Liver (tissue), 9 donors: ENCODE data around the gene SESN1. TPM values are rescaled to one million over a fixed set of nuclear protein-coding genes. Genes with fewer than 3 reads are reported as not detected.
A peak's percentile ranks its signal among the peaks of the same experiment; 100 is the strongest.

Source experiments
- DNase-seq: peaks from one replicate; pipeline ENCODE4 v3.0.0-alpha.2; 2017; ENCODE audit warnings: low spot score
- H3K27ac ChIP-seq, 2 donors: one replicate each; pipeline ENCODE4 v1.7.0; 2013; ENCODE audit warnings: inconsistent platforms in 2 of 2, low read length in 2 of 2, control low read depth in 1 of 2, low read depth in 1 of 2, mild to moderate bottlenecking in 1 of 2
- H3K27me3 ChIP-seq, 4 donors: one replicate each; pipeline versions ENCODE4 v1.6.1 to v1.7.0; 2013; ENCODE audit warnings: low read length in 3 of 4, inconsistent platforms in 1 of 4, mild to moderate bottlenecking in 1 of 4, moderate library complexity in 1 of 4; ENCODE audit not compliant: control insufficient read depth in 4 of 4, insufficient read depth in 4 of 4
- H3K36me3 ChIP-seq, 4 donors: one replicate each; pipeline versions ENCODE4 v1.6.1 to v1.7.0; 2013; ENCODE audit warnings: low read length in 3 of 4, mild to moderate bottlenecking in 3 of 4, low read depth in 1 of 4, moderate library complexity in 1 of 4; ENCODE audit not compliant: control insufficient read depth in 4 of 4, insufficient read depth in 3 of 4
- H3K4me1 ChIP-seq, 4 donors: one replicate each; pipeline versions ENCODE4 v1.6.1 to v1.7.0; 2013; ENCODE audit warnings: low read length in 3 of 4, mild to moderate bottlenecking in 3 of 4, moderate library complexity in 1 of 4; ENCODE audit not compliant: control insufficient read depth in 4 of 4, insufficient read depth in 4 of 4
- H3K4me3 ChIP-seq, 3 donors: one replicate each; pipeline versions ENCODE4 v1.6.1 to v1.7.0; 2013; ENCODE audit warnings: low read length in 3 of 3, control low read depth in 1 of 3, low read depth in 1 of 3, mild to moderate bottlenecking in 1 of 3
- H3K9ac ChIP-seq, 2 donors: one replicate each; pipeline ENCODE4 v1.7.0; 2013; ENCODE audit warnings: low read length in 2 of 2, mild to moderate bottlenecking in 2 of 2, moderate library complexity in 2 of 2, control low read depth in 1 of 2, low read depth in 1 of 2
- H3K9me3 ChIP-seq, 4 donors: one replicate each; pipeline versions ENCODE4 v1.6.1 to v1.7.0; 2013; ENCODE audit warnings: low read length in 3 of 4; ENCODE audit not compliant: control insufficient read depth in 4 of 4
- EGR1 ChIP-seq, 2 donors: IDR thresholded peaks; 2 replicates each; pipeline ENCODE4 v1.6.1; 2016 to 2018; ENCODE audit warnings: antibody characterized with exemption in 2 of 2, low read depth in 2 of 2
- FOXA1 ChIP-seq: IDR thresholded peaks from 2 replicates; pipeline ENCODE4 v1.6.1; 2016; ENCODE audit warnings: antibody characterized with exemption
- FOXA2 ChIP-seq: IDR thresholded peaks from 2 replicates; pipeline ENCODE4 v1.6.1; 2016; ENCODE audit warnings: antibody characterized with exemption
- GABPA ChIP-seq, 2 donors: IDR thresholded peaks in 1 of 2; conservative IDR thresholded peaks in 1 of 2; 2 replicates each; pipeline ENCODE4 v1.6.1; 2016; ENCODE audit warnings: antibody characterized with exemption in 2 of 2, mild to moderate bottlenecking in 1 of 2, moderate library complexity in 1 of 2
- HNF4A ChIP-seq, 2 donors: conservative IDR thresholded peaks; 2 replicates each; pipeline ENCODE4 v1.6.1; 2016; ENCODE audit warnings: antibody characterized with exemption in 2 of 2, mild to moderate bottlenecking in 2 of 2
- HNF4G ChIP-seq: IDR thresholded peaks from 2 replicates; pipeline ENCODE4 v1.6.1; 2016; ENCODE audit warnings: antibody characterized with exemption
- MAX ChIP-seq: IDR thresholded peaks from 2 replicates; pipeline ENCODE4 v1.6.1; 2016; ENCODE audit warnings: antibody characterized with exemption
- NR2F2 ChIP-seq: IDR thresholded peaks from 2 replicates; pipeline ENCODE4 v1.6.1; 2016; ENCODE audit warnings: antibody characterized with exemption
- RAD21 ChIP-seq, 2 donors: IDR thresholded peaks; 2 replicates each; pipeline ENCODE4 v1.6.1; 2016; ENCODE audit warnings: antibody characterized with exemption in 2 of 2, mild to moderate bottlenecking in 2 of 2
- REST ChIP-seq: IDR thresholded peaks from 2 replicates; pipeline ENCODE4 v1.6.1; 2016; ENCODE audit warnings: antibody characterized with exemption, mild to moderate bottlenecking
- RXRA ChIP-seq, 2 donors: IDR thresholded peaks; 2 replicates each; pipeline ENCODE4 v1.6.1; 2017 to 2018; ENCODE audit warnings: antibody characterized with exemption in 2 of 2, mild to moderate bottlenecking in 1 of 2
- SP1 ChIP-seq: IDR thresholded peaks from 2 replicates; pipeline ENCODE4 v1.6.1; 2018; ENCODE audit warnings: antibody characterized with exemption, mild to moderate bottlenecking
- TAF1 ChIP-seq: conservative IDR thresholded peaks from 2 replicates; pipeline ENCODE4 v1.6.1; 2016; ENCODE audit warnings: antibody characterized with exemption, mild to moderate bottlenecking
- YY1 ChIP-seq: IDR thresholded peaks from 2 replicates; pipeline ENCODE4 v1.6.1; 2016; ENCODE audit warnings: antibody characterized with exemption, mild to moderate bottlenecking
- ZBTB33 ChIP-seq: IDR thresholded peaks from 2 replicates; pipeline ENCODE4 v1.6.1; 2016; ENCODE audit warnings: antibody characterized with exemption
- WGBS: extraction: QIAGEN DNeasy Blood & Tissue Kit; methylation state at CpG from one replicate; pipeline ENCODE4 v1.1.7; 2013; 5-methylcytosine and 5-hydroxymethylcytosine counted together
- polyA plus RNA-seq, 2 donors: library from polyadenylated mRNA; stranded (reverse) in 1 of 2; unstranded in 1 of 2; fragments of 200-250 nt in 1 of 2; fragments of >200 nt in 1 of 2; fragmentation: Nextera tagmentation in 1 of 2; extraction: Ambion mirVana in 1 of 2; gene quantifications; one replicate each; pipeline versions ENCODE4 v1.2.1 to v1.2.3, GENCODE V29; 2013 to 2015
- total RNA-seq, 2 donors: library from RNA; depleted of rRNA; stranded (reverse); fragments of >200 nt; gene quantifications; one replicate each; pipeline ENCODE4 v1.2.3, GENCODE V29; 2014
- TF ChIP-seq, protein P1 (sequence below): IDR thresholded peaks from 2 replicates; pipeline ENCODE4 v1.6.1; 2016; ENCODE audit warnings: antibody characterized with exemption
- TF ChIP-seq, protein P2 (sequence below): fragments of 150-350 bp; IDR thresholded peaks from 2 replicates; pipeline ENCODE4 v1.5.1; 2017; ENCODE audit warnings: improper control_type of control experiment, low read depth, low read length; ENCODE audit not compliant: missing input control
- donor health status: healthy.
- donor health status: healthy.
- donor health status: healthy.
- donor health status: healthy.
- donor health status: healthy.

Gene SESN1
- total and polyA plus RNA-seq, 4 donors, result 6.2 to 17.0 (median 11.0) TPM

DNA sequence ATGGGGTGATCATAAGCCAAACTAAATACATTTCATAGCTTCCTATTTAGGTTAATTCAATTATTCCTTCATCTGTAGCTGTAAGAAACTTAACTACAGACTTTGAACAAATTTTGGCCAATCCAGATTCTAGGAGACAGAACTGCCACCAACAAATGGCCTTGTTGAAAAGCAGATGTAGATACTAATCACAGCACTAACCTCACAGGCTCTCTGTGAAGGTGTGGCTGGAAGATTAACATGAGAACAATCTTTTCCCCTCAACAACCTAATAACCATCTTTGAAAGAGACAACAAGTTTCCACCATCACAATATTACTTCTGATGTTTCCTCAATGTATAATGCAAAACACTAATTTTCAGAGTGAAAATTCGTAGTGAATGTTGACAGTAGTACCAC is 87.8 kb downstream of the SESN1 start:
- Histone ChIP-seq H3K27me3 (no peaks in the 10 kb centered on the region), H3K4me3 (no peak overlapping the region), H3K9me3 (no peaks in the 10 kb centered on the region), H3K27ac (no peak overlapping the region), H3K9ac (no peak overlapping the region), H3K4me1 (peaks cover 1 to 39% (median 17%) of the 10 kb centered on the region in 4 donors), H3K36me3 (no peaks in the 10 kb centered on the region)
- 86% methylated on average over 1 of the region's 1 CpG for WGBS
- no peak for TF ChIP-seq REST
- TF ChIP-seq RXRA (IDR thresholded peaks at IDR 0.05), result no peak
- no peak for TF ChIP-seq HNF4G
- no peak for TF ChIP-seq EGR1 (IDR thresholded peaks at IDR 0.05; ENCODE audit: low read depth in 2 of 2)
- TF ChIP-seq FOXA2, result no peak
- TF ChIP-seq, protein P1, sequence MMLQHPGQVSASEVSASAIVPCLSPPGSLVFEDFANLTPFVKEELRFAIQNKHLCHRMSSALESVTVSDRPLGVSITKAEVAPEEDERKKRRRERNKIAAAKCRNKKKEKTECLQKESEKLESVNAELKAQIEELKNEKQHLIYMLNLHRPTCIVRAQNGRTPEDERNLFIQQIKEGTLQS, result no peak
- no peak for TF ChIP-seq SP1
- no peak for TF ChIP-seq MAX
- TF ChIP-seq YY1, result no peak
- no peak for TF ChIP-seq GABPA (IDR thresholded peaks at IDR 0.05 in 1 of 2, conservative IDR thresholded peaks at IDR 0.05 in 1 of 2)
- no peak for TF ChIP-seq ZBTB33
- TF ChIP-seq NR2F2, result no peak
- TF ChIP-seq TAF1, result no peak
- TF ChIP-seq RAD21 (IDR thresholded peaks at IDR 0.05), result no peak
- TF ChIP-seq, protein P2, sequence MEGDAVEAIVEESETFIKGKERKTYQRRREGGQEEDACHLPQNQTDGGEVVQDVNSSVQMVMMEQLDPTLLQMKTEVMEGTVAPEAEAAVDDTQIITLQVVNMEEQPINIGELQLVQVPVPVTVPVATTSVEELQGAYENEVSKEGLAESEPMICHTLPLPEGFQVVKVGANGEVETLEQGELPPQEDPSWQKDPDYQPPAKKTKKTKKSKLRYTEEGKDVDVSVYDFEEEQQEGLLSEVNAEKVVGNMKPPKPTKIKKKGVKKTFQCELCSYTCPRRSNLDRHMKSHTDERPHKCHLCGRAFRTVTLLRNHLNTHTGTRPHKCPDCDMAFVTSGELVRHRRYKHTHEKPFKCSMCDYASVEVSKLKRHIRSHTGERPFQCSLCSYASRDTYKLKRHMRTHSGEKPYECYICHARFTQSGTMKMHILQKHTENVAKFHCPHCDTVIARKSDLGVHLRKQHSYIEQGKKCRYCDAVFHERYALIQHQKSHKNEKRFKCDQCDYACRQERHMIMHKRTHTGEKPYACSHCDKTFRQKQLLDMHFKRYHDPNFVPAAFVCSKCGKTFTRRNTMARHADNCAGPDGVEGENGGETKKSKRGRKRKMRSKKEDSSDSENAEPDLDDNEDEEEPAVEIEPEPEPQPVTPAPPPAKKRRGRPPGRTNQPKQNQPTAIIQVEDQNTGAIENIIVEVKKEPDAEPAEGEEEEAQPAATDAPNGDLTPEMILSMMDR, result no peak
- no peak for TF ChIP-seq FOXA1
- TF ChIP-seq HNF4A (conservative IDR thresholded peaks at IDR 0.05), result no peak
- no peak for DNase-seq

- Histone ChIP-seq H3K27me3 (no peaks in the 10 kb centered on the region), H3K36me3 (peaks cover 0 to 15% (median 3%) of the 10 kb centered on the region in 4 donors), H3K4me1 (peaks cover 3 to 23% (median 10%) of the 10 kb centered on the region in 4 donors), H3K9me3 (no peaks in the 10 kb centered on the region), H3K9ac (no peak overlapping the region), H3K27ac (peak overlapping the region; percentile 72 to 82), H3K4me3 (no peak overlapping the region)
- no peak for DNase-seq
- TF ChIP-seq YY1, result no peak
- TF ChIP-seq REST, result no peak
- no peak for TF ChIP-seq RXRA (IDR thresholded peaks at IDR 0.05)
- no peak for TF ChIP-seq NR2F2
- no peak for TF ChIP-seq FOXA1
- TF ChIP-seq FOXA2, result no peak
- TF ChIP-seq, protein P1, result no peak
- no peak for TF ChIP-seq RAD21 (IDR thresholded peaks at IDR 0.05)
- TF ChIP-seq GABPA (IDR thresholded peaks at IDR 0.05 in 1 of 2, conservative IDR thresholded peaks at IDR 0.05 in 1 of 2), result no peak
Measured at GRCh38 chr6:109002882-109003281, 91.8 kb downstream of the SESN1 start.
